Left ventricle myocardium inferior (tissue), 1 donor: ENCODE results near the gene ODF2. TPM values are rescaled to one million over a fixed set of nuclear protein-coding genes. Genes with fewer than 3 reads are reported as not detected.
"Not testable (repeated sequence)": the region's sequence is repeated elsewhere in the genome, so short reads cannot be mapped to it uniquely, and the experiment has no call there.

ENCODE experiments used
- DNase-seq: peaks from one replicate; pipeline ENCODE4 v3.0.0-alpha.2; 2020
- H3K27ac ChIP-seq: fragments of 200-600 bp; replicated peaks from 2 replicates; pipeline ENCODE4 v1.8.0; 2021
- H3K27me3 ChIP-seq: fragments of 200-600 bp; 2 replicates; pipeline ENCODE4 v1.8.0; 2021; ENCODE audit warnings: low read depth
- H3K36me3 ChIP-seq: fragments of 200-600 bp; 2 replicates; pipeline ENCODE4 v1.8.0; 2021
- H3K4me1 ChIP-seq: fragments of 200-600 bp; 2 replicates; pipeline ENCODE4 v1.8.0; 2021
- H3K4me3 ChIP-seq: fragments of 200-600 bp; 2 replicates; pipeline ENCODE4 v1.8.0; 2021; ENCODE audit warnings: mild to moderate bottlenecking, moderate library complexity
- H3K9me3 ChIP-seq: fragments of 200-600 bp; replicated peaks from 2 replicates; pipeline ENCODE4 v1.8.0; 2021
- CTCF ChIP-seq: fragments of 200-600 bp; IDR thresholded peaks from 2 replicates; pipeline ENCODE4 v1.8.0; 2021; ENCODE audit warnings: antibody characterized with exemption, mild to moderate bottlenecking, borderline replicate concordance
- intact Hi-C: fragments of 100-400 bp; cut with micrococcal nuclease; formaldehyde crosslinking; loops from one replicate; pipeline ENCODE4 v1.11.0; 2022
- total RNA-seq: library from RNA; stranded (reverse); fragmentation: NEBNext Ultra II Directional; extraction: Animal tissue kit (Norgen Biotek cat#: 25700); gene quantifications from one replicate; pipeline ENCODE4 v1.2.1, GENCODE V29; 2021
- donor health status: DM: no; HTN: yes; CAD: no; lungs with severe emphysema.

ODF2 gene
- total RNA-seq, 1 donor from 2014 or later = 16.7 TPM

GRCh38 chr9:128411364-128412119, 44.3 kb upstream of the ODF2 start:
- Histone ChIP-seq H3K4me1 (peaks cover 28% of the 10 kb centered on the region), H3K27me3 (peaks cover 77% of the 10 kb centered on the region), H3K36me3 (no peaks in the 10 kb centered on the region), H3K4me3 (no peak overlapping the region), H3K27ac (no peak overlapping the region), H3K9me3 (no peaks in the 10 kb centered on the region)
- TF ChIP-seq CTCF = no peak
- intact Hi-C loops = no loop called here
- no peak for DNase-seq

- no peak overlapping the region for H3K4me3 ChIP-seq
- peaks cover 22% of the 10 kb centered on the region for H3K4me1 ChIP-seq
- peak; percentile 68 for TF ChIP-seq CTCF
- intact Hi-C loops = no loop called here
- H3K36me3 ChIP-seq = no peaks in the 10 kb centered on the region
- DNase-seq = peak; percentile 31
- H3K27ac ChIP-seq = no peak overlapping the region
- no peaks in the 10 kb centered on the region for H3K9me3 ChIP-seq
- peaks cover 79% of the 10 kb centered on the region for H3K27me3 ChIP-seq
Observed at GRCh38 chr9:128412120-128412790, 43.6 kb upstream of the ODF2 start.

GRCh38 chr9:128413728-128414127, 42.1 kb upstream of the ODF2 start:
- DNase-seq, H3K4me3 ChIP-seq, H3K36me3 ChIP-seq, intact Hi-C loops, H3K27ac ChIP-seq, H3K9me3 ChIP-seq: not testable (repeated sequence)
- H3K27me3 ChIP-seq = peaks cover 81% of the 10 kb centered on the region
- peaks cover 10% of the 10 kb centered on the region for H3K4me1 ChIP-seq

GRCh38 chr9:128414461-128414860, 41.3 kb upstream of the ODF2 start:
- intact Hi-C loops = no loop called here
- DNase-seq = no peak
- no peak for TF ChIP-seq CTCF
- no peaks in the 10 kb centered on the region for H3K36me3 ChIP-seq
- no peak overlapping the region for H3K4me3 ChIP-seq
- peaks cover 16% of the 10 kb centered on the region for H3K4me1 ChIP-seq
- peaks cover 81% of the 10 kb centered on the region for H3K27me3 ChIP-seq
- no peaks in the 10 kb centered on the region for H3K9me3 ChIP-seq
- H3K27ac ChIP-seq = no peak overlapping the region

GRCh38 chr9:128415281-128415680, 40.5 kb upstream of the ODF2 start:
- Histone ChIP-seq H3K4me3 (no peak overlapping the region), H3K9me3 (no peaks in the 10 kb centered on the region), H3K27ac (no peak overlapping the region), H3K27me3 (peaks cover 80% of the 10 kb centered on the region), H3K36me3 (no peaks in the 10 kb centered on the region), H3K4me1 (peaks cover 24% of the 10 kb centered on the region)
- intact Hi-C loops = no loop called here
- DNase-seq = no peak
- TF ChIP-seq CTCF = no peak

- Histone ChIP-seq H3K27ac (no peak overlapping the region), H3K4me1 (peaks cover 32% of the 10 kb centered on the region), H3K27me3 (peaks cover 80% of the 10 kb centered on the region), H3K36me3 (no peaks in the 10 kb centered on the region), H3K4me3 (no peak overlapping the region), H3K9me3 (no peaks in the 10 kb centered on the region)
- intact Hi-C loops = no loop called here
- TF ChIP-seq CTCF = no peak
- DNase-seq = no peak
Observed at GRCh38 chr9:128416014-128416413, 39.8 kb upstream of the ODF2 start.
